Nephron progenitor cell (in vitro differentiated cells): Measurements from ENCODE around the gene NPAS2.

ENCODE experiments used
- DNase-seq: peaks from one replicate; pipeline ENCODE4 v3.0.0; 2021
- H3K27ac Mint-ChIP-seq: 2 replicates; pipeline ENCODE4 v1.8.0; 2021; ENCODE audit warnings: mild to moderate bottlenecking, moderate library complexity, mixed read lengths
- H3K27me3 Mint-ChIP-seq: 2 replicates; pipeline ENCODE4 v1.8.0; 2021; ENCODE audit warnings: mild to moderate bottlenecking, low read depth, mixed read lengths; ENCODE audit not compliant: poor library complexity
- H3K36me3 Mint-ChIP-seq: 2 replicates; pipeline ENCODE4 v1.8.0; 2021; ENCODE audit warnings: low read depth, mixed read lengths
- H3K4me1 Mint-ChIP-seq: 2 replicates; pipeline ENCODE4 v1.8.0; 2021; ENCODE audit warnings: mixed read lengths
- H3K4me3 Mint-ChIP-seq: 2 replicates; pipeline ENCODE4 v1.8.0; 2021; ENCODE audit warnings: mild to moderate bottlenecking, moderate library complexity, mixed read lengths
- H3K9me3 Mint-ChIP-seq: 2 replicates; pipeline ENCODE4 v1.8.0; 2021; ENCODE audit warnings: mild to moderate bottlenecking, moderate library complexity, mixed read lengths
- TF ChIP-seq, protein P1 (sequence below): fragments of 200-600 bp; sonication (generic); IDR thresholded peaks from 2 replicates; pipeline ENCODE4 v1.5.0; 2021; ENCODE audit warnings: antibody characterized with exemption

NPAS2 gene

DNA sequence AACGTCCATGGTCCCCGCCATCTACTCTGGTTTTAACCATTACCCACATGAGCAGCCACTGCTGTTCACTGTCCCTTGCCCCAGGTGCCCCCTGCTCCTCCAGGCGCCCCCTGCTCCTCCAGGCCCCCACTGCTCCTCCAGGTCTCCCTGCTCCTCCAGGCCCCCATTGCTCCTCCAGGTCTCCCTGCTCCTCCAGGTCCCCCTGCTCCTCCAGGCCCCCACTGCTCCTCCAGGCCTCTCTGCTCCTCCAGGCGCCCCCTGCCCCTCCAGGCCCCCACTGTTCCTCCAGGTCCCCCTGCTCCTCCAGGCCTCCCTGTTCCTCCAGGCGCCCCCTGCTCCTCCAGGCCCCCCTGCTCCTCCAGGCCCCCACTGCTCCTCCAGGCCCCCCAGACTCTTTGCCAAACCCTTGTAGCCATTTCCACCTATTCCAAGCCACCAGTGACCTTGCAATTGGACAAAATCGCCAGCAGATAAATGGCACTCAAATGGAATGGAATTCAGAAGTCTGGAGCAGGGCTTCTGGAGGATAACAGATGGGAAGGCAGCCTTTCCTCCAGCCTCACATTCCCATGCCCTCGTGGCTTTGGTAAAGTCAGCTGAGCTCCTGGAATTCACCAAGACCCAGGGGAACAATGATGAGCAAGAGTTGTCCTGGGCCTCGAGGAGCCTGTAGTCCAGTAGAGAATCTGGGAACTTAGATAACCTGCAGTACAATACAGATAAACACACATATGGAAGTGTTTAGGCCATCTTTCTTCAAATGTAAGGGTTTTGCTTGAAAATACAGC, 168.9 kb downstream of the NPAS2 start:
- no peak overlapping the region for H3K4me3 Mint-ChIP-seq
- no peak overlapping the region for H3K27ac Mint-ChIP-seq
- DNase-seq: no peak
- H3K36me3 Mint-ChIP-seq: no peaks in the 10 kb centered on the region
- peaks cover 14% of the 10 kb centered on the region for H3K27me3 Mint-ChIP-seq
- no peaks in the 10 kb centered on the region for H3K9me3 Mint-ChIP-seq
- TF ChIP-seq, protein P1, sequence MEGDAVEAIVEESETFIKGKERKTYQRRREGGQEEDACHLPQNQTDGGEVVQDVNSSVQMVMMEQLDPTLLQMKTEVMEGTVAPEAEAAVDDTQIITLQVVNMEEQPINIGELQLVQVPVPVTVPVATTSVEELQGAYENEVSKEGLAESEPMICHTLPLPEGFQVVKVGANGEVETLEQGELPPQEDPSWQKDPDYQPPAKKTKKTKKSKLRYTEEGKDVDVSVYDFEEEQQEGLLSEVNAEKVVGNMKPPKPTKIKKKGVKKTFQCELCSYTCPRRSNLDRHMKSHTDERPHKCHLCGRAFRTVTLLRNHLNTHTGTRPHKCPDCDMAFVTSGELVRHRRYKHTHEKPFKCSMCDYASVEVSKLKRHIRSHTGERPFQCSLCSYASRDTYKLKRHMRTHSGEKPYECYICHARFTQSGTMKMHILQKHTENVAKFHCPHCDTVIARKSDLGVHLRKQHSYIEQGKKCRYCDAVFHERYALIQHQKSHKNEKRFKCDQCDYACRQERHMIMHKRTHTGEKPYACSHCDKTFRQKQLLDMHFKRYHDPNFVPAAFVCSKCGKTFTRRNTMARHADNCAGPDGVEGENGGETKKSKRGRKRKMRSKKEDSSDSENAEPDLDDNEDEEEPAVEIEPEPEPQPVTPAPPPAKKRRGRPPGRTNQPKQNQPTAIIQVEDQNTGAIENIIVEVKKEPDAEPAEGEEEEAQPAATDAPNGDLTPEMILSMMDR: no peak
- H3K4me1 Mint-ChIP-seq: peaks cover 10% of the 10 kb centered on the region

DNA sequence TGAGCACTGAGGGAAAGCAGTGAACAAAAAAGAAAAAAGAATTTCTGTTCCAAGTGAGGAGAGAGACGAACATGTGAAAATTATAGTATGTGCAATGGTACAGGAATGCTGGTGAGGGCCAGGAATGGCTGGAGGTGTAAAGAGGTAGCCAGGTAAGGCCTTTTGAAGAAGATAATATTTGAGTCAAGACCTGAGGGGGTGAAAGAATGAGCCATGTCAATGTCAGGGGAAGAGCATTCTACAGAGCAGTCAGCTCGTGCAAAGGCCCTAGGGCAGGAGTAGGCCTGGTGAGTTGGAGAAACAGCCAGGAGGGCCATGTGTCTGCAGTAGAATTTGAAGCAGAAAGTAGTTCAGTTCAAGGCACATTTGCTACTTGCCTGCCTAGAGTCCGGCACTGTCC, 169.7 kb downstream of the NPAS2 start:
- Mint-ChIP-seq H3K27me3 (peaks cover 14% of the 10 kb centered on the region), H3K4me3 (no peak overlapping the region), H3K36me3 (no peaks in the 10 kb centered on the region), H3K4me1 (peaks cover 10% of the 10 kb centered on the region), H3K9me3 (no peaks in the 10 kb centered on the region), H3K27ac (no peak overlapping the region)
- no peak for DNase-seq
- TF ChIP-seq, protein P1: no peak

DNA sequence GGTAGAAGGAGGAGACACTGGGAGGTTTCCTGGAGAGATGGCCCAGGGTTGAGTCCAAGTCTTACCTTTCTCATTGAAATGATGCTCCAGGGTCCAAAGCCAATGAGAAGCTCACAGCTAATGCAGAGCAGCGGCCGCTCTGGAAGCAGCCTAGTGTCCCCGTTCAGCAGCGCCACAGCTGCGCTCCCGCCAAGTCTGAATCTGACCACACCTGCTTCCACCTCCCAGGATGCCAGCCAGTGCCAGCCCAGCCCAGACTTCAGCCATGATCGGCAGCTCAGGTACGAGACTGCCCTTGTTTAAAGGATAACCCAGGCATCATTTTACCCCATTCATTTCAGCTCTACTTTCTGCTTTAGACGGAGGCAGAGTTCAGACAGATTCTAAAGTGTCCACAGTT, 170.2 kb downstream of the NPAS2 start:
- Mint-ChIP-seq H3K27ac (no peak overlapping the region), H3K4me1 (peaks cover 10% of the 10 kb centered on the region), H3K27me3 (peaks cover 10% of the 10 kb centered on the region), H3K9me3 (no peaks in the 10 kb centered on the region), H3K4me3 (no peak overlapping the region), H3K36me3 (no peaks in the 10 kb centered on the region)
- no peak for DNase-seq
- TF ChIP-seq, protein P1: no peak

DNA sequence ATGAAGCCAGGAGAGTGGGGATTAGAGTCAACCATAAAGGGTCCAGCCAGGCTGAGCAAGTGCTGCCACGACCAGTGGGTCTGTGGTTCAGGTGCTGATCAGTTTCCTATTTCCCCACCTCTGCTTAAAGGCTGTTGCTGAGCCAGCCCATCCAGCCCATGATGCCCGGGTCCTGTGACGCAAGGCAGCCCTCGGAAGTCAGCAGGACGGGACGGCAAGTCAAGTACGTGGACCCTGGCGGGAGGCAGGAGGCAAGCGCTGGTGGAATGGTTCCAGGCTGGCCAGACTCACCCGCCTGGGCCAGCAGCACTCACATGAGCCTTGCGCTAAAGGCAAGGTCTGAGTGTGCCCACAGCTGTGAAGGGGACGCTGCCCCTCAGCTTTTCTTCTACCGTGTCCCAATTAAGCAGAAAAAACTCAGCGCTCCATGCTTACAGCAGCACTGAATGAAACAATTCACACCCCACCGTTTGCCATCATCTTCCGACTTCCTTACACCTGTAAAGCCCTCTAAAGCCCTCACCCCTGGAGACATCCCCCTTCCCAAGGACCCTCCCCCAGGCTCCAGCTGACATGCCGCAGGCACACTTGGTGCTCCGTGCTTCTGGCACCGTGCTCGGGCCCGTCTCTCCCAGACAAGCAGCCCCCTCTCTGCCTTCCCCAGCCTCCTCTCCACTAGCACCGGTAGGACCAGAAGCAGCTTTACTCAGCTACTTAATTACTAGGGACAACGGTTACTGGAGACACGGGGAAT, 170.9 kb downstream of the NPAS2 start:
- H3K27me3 Mint-ChIP-seq: peaks cover 8% of the 10 kb centered on the region
- no peaks in the 10 kb centered on the region for H3K36me3 Mint-ChIP-seq
- H3K27ac Mint-ChIP-seq: no peak overlapping the region
- H3K4me3 Mint-ChIP-seq: no peak overlapping the region
- no peaks in the 10 kb centered on the region for H3K9me3 Mint-ChIP-seq
- H3K4me1 Mint-ChIP-seq: peaks cover 10% of the 10 kb centered on the region
- TF ChIP-seq, protein P1: no peak
- no peak for DNase-seq

DNA sequence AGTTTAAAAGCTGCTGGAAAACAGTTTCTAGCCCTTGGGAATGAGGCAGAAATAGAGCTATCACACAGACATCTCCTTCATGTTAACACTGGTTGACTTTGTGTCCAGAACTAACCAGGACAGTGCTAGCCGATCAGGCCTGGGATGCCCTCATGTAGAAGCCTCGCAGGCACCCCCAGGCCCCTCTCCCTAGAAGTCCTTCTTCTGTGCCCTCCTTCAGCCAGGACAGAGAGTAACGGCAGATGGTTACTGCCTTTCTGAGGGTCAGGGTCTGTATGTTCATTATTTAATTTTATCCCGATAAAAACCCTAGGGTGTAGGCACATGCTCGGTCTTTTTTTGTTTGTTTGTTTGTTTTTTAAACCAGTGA, 171.4 kb downstream of the NPAS2 start:
- Mint-ChIP-seq H3K27ac (no peak overlapping the region), H3K27me3 (peaks cover 6% of the 10 kb centered on the region)
- TF ChIP-seq, protein P1: no peak

More for the DNA sequence above, 171.4 kb downstream of the NPAS2 start:
- Mint-ChIP-seq H3K4me3 (no peak overlapping the region), H3K36me3 (no peaks in the 10 kb centered on the region), H3K4me1 (peaks cover 14% of the 10 kb centered on the region), H3K9me3 (no peaks in the 10 kb centered on the region)
- no peak for DNase-seq
